ENCODE data around the gene HOMEZ.
"Not testable (repeated sequence)": the region's sequence is repeated elsewhere in the genome, so short reads cannot be mapped to it uniquely, and the experiment has no call there.

GRCh38 chr14:23325746-23326145 lies 39.8 kb upstream of the HOMEZ start:
- not testable (repeated sequence) for TF ChIP-seq CTCF (IDR thresholded peaks at IDR 0.05); EP300 (IDR thresholded peaks at IDR 0.05; ENCODE audit: low read depth); POLR2A (IDR thresholded peaks at IDR 0.05); POLR2AphosphoS5 (IDR thresholded peaks at IDR 0.05)
